ENCODE data around the gene GKN1. TPM values are rescaled to one million over a fixed set of nuclear protein-coding genes. Genes with fewer than 3 reads are reported as not detected.
"Not testable (repeated sequence)": the region's sequence is repeated elsewhere in the genome, so short reads cannot be mapped to it uniquely, and the experiment has no call there.

The GKN1 gene
- total RNA-seq, 1 donor from 2014 or later: not detected

- CTCF ChIA-PET: no interaction called here
- intact Hi-C loops (cut with micrococcal nuclease): no loop called here
- Mint-ChIP-seq H3K4me1 (no peaks in the 10 kb centered on the region), H3K36me3 (ENCODE audit: low read depth) (no peaks in the 10 kb centered on the region), H3K27ac (no peak within 1 kb of the TSS), H3K27me3 (peaks cover 16% of the 10 kb centered on the region), H3K9me3 (peaks cover 5% of the 10 kb centered on the region), H3K4me3 (no peak within 1 kb of the TSS)
- no peak for TF ChIP-seq CTCF (IDR thresholded peaks at IDR 0.05)
- no peak for DNase-seq
- POLR2A ChIA-PET: interaction anchor here (0.6 kb wide), 1 partner anchor 480 kb away, joined by 4 read pairs; no protein-coding TSS in a partner anchor
- ATAC-seq (ENCODE audit: low read depth): no peak
Observed at GRCh38 chr2:68952887-68953521, 21.4 kb upstream of the GKN1 start, which contains the start of gene GKN2. GKN2 (minus strand) TSS chr2:68952893; CDS start chr2:68952861, 32 bp downstream.

GRCh38 chr2:68955432-68955831, 19.0 kb upstream of the GKN1 start:
- CTCF ChIA-PET; ATAC-seq (ENCODE audit: low read depth); H3K36me3 Mint-ChIP-seq (ENCODE audit: low read depth); H3K27ac Mint-ChIP-seq; H3K4me1 Mint-ChIP-seq; DNase-seq; H3K9me3 Mint-ChIP-seq; H3K4me3 Mint-ChIP-seq; POLR2A ChIA-PET; intact Hi-C loops (cut with micrococcal nuclease): not testable (repeated sequence)
- H3K27me3 Mint-ChIP-seq: peaks cover 12% of the 10 kb centered on the region

GRCh38 chr2:68959001-68959400, 15.4 kb upstream of the GKN1 start:
- H3K9me3 Mint-ChIP-seq: peaks cover 5% of the 10 kb centered on the region
- no peak for TF ChIP-seq CTCF (IDR thresholded peaks at IDR 0.05)
- POLR2A ChIA-PET: no interaction called here
- peaks cover 9% of the 10 kb centered on the region for H3K27me3 Mint-ChIP-seq
- H3K36me3 Mint-ChIP-seq (ENCODE audit: low read depth): no peaks in the 10 kb centered on the region
- ATAC-seq (ENCODE audit: low read depth) (no peak), DNase-seq (no peak)
- H3K4me3 Mint-ChIP-seq: no peak overlapping the region
- intact Hi-C loops (cut with micrococcal nuclease): no loop called here
- no peak overlapping the region for H3K27ac Mint-ChIP-seq
- no peaks in the 10 kb centered on the region for H3K4me1 Mint-ChIP-seq
- CTCF ChIA-PET: no interaction called here

GRCh38 chr2:68961380-68961779, 13.1 kb upstream of the GKN1 start:
- ATAC-seq (ENCODE audit: low read depth) (no peak), DNase-seq (no peak)
- no peaks in the 10 kb centered on the region for H3K36me3 Mint-ChIP-seq (ENCODE audit: low read depth)
- H3K4me3 Mint-ChIP-seq: no peak overlapping the region
- H3K9me3 Mint-ChIP-seq: no peaks in the 10 kb centered on the region
- H3K4me1 Mint-ChIP-seq: no peaks in the 10 kb centered on the region
- intact Hi-C loops (cut with micrococcal nuclease): no loop called here
- peaks cover 7% of the 10 kb centered on the region for H3K27me3 Mint-ChIP-seq
- H3K27ac Mint-ChIP-seq: no peak overlapping the region
- TF ChIP-seq CTCF (IDR thresholded peaks at IDR 0.05): no peak
- POLR2A ChIA-PET: no interaction called here
- CTCF ChIA-PET: no interaction called here

- H3K27me3 Mint-ChIP-seq: peaks cover 7% of the 10 kb centered on the region
- CTCF ChIA-PET: no interaction called here
Observed at GRCh38 chr2:68964282-68964681, 10.2 kb upstream of the GKN1 start.

More at GRCh38 chr2:68964282-68964681, 10.2 kb upstream of the GKN1 start:
- no peaks in the 10 kb centered on the region for H3K36me3 Mint-ChIP-seq (ENCODE audit: low read depth)
- ATAC-seq (ENCODE audit: low read depth) (no peak), DNase-seq (no peak)
- intact Hi-C loops (cut with micrococcal nuclease): no loop called here
- no peaks in the 10 kb centered on the region for H3K4me1 Mint-ChIP-seq
- TF ChIP-seq CTCF (IDR thresholded peaks at IDR 0.05): no peak
- H3K9me3 Mint-ChIP-seq: peaks cover 2% of the 10 kb centered on the region
- POLR2A ChIA-PET: no interaction called here
- no peak overlapping the region for H3K27ac Mint-ChIP-seq
- H3K4me3 Mint-ChIP-seq: no peak overlapping the region

All from activated B cell treated with CpG ODN at 0.5 μM for 24 hours (primary cell).